ENCODE measurements around the gene XCR1. TPM values are rescaled to one million over a fixed set of nuclear protein-coding genes. Genes with fewer than 3 reads are reported as not detected.
"Not testable (repeated sequence)": the region's sequence is repeated elsewhere in the genome, so short reads cannot be mapped to it uniquely, and the experiment has no call there.

XCR1 gene
- polyA plus RNA-seq, 12 donors: 0.09 to 2.7 (median 0.23) TPM; not detected in 2

GRCh38 chr3:46006238-46007032 lies 20.8 kb downstream of the XCR1 start:
- peak; percentile 49 for DNase-seq

DNA sequence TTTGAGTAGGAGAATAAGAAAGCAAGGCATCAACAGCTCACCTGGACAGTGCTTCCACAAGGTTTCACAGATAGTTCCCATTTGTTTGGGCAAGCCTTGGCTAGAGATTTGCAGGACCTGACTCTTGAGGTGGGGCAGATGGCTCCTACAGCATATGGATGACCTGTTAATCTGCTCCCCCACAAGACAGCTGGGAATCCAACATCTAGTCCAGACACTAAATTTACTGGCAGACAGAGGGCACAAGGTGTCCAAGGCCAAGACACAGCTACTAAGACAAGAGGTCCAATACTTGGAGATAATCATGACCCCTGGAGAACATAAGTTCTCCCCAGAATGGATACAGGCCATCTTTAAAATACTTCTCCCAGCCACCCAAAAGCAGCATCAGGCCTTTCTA lies 23.6 kb downstream of the XCR1 start:
- DNase-seq: not testable (repeated sequence)

DNA sequence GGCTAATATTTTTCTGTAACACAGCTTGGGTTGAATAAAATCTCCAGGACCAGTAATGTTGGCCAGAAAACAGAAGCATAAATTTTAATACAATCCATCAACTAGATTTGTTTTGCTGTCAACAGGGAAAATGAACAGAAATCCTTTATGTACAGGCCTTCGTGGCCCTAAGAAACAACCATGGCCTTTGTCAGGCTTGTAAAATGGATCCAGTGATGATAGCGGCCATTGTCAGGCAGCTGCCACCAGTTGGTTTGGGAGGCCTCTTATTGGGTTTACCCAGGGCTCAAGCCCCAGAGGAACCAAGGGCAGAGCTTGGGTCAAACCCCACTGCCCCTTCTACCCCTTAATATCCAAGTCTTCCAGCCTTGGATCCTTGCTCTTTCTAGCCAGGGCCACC lies 26.1 kb downstream of the XCR1 start:
- no peak for DNase-seq

DNA sequence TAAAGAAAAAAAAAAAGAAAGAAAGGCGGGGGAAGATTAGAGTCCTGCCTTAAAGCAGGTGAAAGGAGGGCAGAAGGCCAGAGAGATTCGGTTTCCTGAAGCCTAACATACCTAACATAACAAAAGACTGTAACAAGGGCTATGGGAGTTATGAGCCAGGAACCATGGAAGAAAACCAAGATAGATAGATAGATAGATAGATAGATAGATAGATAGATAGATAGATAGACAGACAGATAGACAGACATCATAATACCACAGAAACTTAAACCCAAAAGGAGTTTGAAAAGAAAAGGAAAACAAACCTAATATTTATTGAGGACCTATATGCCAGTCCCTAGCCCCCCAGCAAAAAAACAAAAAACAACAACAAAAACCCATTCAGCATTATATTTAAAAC lies 29.3 kb downstream of the XCR1 start:
- no peak for DNase-seq

DNA sequence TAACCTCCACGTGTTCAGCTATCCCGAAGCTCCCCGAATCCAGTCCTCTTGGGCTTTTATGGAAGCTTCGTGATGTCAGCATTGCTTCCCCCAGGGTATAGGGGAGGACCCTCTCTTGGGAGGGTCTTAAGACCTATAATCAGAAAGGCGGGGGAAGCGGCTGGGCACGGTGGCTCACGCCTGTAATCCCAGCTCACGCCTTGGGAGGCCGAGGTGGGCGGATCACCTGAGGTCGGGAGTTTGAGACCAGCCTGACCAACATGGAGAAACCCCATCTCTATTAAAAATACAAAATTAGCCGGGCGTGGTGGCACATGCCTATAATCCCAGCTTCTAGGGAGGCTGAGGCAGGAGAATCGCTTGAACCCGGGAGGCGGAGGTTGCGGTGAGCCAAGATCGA lies 29.8 kb downstream of the XCR1 start:
- not testable (repeated sequence) for DNase-seq

GRCh38 chr3:45995236-45996192 lies 31.8 kb downstream of the XCR1 start, which contains the start of gene FYCO1:
Gene FYCO1, minus strand, starts transcription at chr3:45995824. Its CDS starts 10,914 bp downstream, at chr3:45984910.
- peak; percentile 87 for DNase-seq

GRCh38 chr3:45994419-45995235 lies 32.7 kb downstream of the XCR1 start:
- no peak for DNase-seq

GRCh38 chr3:45993421-45994027 lies 33.8 kb downstream of the XCR1 start:
- DNase-seq: no peak

DNA sequence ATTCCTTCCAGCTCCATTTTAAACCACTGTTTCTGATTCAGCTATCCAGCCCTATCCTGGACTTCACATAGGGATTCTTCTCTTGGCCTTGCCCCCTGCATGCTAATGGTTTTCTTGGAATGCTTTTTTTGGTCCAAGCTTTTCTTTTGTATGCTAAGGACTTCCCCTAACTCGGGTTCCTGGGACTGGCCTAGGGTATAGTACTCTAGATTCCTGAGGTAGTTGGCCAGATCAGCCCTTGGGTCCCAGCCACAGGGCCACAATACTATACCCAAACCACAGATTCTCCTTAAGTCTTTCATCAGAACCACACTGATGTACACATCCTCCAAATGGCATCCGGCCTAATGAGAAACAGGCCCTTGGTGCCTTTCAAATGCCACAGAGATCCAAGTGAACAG lies 34.5 kb downstream of the XCR1 start:
- no peak for DNase-seq

GRCh38 chr3:45992133-45992729 lies 35.1 kb downstream of the XCR1 start:
- no peak for DNase-seq

- no peak for DNase-seq
Measured at GRCh38 chr3:45991341-45991740, 35.9 kb downstream of the XCR1 start.

- DNase-seq: no peak
Measured at GRCh38 chr3:45990181-45990580, 37.1 kb downstream of the XCR1 start.

DNA sequence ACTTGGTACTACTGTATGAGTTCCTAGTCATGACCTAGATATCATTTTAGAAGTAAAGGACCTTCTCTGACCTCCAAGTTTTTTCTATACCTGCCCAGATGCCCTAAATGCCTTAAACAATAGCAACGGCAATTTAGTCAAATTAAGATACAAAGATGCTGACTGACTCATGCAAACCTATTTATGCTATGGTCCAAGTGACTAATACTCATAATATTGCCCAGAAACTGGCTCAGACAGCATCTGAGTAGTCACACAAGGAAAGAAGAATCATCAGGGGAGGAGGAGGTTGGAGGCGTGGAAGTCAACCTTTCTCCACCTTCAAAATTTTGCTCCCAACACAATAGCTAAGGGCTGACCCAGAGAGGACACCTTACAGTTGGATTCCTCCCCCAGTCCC lies 38.5 kb downstream of the XCR1 start:
- no peak for DNase-seq

DNA sequence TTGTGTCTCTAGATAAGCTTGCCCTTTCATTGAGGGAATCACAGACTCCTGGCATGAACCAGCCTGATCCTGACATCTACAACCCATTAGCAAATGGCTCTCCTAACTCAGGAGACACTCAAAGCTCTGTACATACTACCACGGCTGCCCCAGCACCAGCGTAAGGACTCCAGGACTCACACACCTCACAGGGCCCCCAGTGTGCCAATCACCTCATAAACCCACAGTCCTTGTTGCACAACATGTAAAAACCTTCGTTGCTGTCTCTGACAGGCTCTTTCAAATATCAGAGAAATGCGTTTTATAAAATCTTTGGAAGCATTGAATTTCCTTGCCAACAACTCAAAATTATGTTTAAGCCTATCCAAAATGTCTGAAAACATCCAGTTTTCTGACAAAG lies 38.9 kb downstream of the XCR1 start:
- no peak for DNase-seq

DNA sequence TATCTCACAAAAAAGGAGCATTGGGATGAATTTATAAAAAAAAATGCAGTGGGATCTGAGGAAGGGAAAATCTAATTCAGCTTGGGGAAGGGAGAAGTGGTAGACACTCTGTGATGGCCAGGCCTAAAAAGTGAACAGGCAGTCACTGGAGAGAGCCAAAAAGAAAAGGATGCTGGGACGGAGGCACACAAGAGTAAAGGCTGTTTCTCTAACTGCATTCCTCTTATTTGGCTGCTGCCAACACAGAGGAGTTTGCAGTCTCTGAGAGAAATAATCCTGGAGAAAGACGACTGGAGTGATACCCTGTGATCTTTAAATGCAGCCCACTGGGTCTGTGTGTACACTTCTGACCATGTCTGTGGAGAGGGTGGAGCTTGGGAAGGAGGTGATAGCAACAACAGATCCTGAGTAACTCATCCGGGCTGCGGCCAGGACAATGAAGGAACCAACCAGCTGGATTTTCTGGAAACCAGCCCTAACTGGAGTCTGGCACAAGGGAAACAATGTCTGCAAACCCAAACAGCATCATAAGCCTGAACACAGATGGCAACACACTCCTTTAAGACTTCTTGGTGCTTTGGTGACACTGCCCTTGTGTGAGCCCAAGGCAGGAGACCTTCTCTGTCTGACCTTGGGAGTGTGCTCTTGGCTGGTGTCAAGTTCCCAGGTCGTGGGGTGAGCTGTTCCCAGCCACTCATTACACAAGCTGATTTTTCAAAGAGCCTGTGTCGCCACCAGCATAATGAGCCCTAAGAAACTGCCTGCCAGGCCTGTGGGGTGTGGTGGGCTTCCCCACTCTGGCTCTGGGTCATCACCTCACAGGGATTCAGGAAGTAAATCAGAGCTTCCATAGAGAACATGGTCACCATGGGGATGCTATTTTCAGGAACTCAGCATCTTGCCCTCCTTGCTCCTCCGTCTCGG lies 39.7 kb downstream of the XCR1 start:
- DNase-seq: peak; percentile 45

DNA sequence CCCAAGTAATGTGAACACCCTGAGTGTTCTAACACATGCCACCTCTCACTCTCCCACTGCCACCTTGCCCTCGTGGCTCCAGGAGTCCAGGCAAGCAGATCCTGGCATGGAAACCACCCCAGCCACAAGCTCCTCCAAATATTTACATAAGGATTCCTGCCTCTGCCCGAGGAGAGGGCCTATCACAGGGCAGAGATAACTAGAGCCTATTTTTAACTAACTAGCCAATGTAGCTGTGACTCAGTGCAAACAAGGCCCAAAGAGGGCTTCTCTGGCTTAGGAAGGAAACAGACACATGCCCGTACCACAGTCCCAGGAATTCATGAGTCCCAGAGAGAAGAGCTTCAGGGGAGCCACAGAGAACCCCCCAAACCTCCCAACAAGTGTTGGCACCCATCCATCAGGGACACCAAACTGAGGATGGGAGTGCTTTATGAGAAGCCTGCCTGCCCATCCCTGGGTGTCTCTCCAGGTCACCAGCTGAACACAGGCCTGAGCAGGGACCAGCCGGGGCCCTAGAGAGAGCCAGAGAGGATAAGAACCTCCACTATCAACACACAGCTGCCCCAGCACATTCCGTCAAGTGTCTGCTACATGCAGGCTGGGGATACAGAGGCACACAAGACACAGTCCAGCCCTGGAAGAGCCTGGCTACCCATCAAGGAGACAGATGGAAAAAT lies 40.8 kb downstream of the XCR1 start:
- no peak for DNase-seq

- peak; percentile 35 for DNase-seq
Measured at GRCh38 chr3:45985532-45986302, 41.6 kb downstream of the XCR1 start.

Data from muscle of arm (tissue), 12 donors.